Stimulated activated CD4-positive, alpha-beta T cell treated with anti-CD3 and anti-CD28 coated beads, Interleukin-4, amount 100 ng/mL, for 24 hours (primary cell): ENCODE results near the gene BPIFA1.

Experiments
- DNase-seq: peaks from one replicate; pipeline ENCODE4 v3.0.0-alpha.2; 2020

The BPIFA1 gene

DNA sequence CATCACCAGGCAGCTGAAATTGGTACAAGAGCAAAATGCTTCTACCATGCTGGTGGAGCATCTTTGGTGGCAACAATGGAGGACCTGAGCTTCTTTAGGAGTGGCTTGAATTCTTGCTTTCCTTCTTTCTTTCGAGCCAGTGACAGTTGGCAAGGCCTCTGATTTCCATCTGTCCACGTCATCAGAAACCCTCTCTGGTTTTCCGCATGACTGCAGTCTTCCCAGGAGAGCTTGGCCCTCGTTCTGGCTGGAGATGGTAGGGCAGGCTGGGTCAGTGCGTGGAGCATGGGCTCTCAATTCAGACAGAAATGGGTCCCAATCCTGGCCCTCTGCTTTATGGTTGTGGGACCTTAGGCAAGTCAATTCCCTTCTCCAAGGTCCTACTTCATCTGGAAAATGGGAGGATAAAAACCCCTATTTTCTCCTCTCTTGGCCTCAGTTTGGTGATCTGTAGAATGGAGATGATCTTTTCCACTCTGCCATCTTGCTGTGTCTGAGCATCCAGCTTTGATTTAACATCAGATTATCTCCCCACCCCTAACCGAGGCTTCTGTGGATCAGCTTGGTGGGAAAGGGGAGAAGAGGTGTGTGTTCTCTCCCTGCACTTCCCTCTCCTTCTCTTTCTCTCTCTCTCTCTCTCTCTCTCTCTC, 43.6 kb downstream of the BPIFA1 start:
- no peak for DNase-seq

DNA sequence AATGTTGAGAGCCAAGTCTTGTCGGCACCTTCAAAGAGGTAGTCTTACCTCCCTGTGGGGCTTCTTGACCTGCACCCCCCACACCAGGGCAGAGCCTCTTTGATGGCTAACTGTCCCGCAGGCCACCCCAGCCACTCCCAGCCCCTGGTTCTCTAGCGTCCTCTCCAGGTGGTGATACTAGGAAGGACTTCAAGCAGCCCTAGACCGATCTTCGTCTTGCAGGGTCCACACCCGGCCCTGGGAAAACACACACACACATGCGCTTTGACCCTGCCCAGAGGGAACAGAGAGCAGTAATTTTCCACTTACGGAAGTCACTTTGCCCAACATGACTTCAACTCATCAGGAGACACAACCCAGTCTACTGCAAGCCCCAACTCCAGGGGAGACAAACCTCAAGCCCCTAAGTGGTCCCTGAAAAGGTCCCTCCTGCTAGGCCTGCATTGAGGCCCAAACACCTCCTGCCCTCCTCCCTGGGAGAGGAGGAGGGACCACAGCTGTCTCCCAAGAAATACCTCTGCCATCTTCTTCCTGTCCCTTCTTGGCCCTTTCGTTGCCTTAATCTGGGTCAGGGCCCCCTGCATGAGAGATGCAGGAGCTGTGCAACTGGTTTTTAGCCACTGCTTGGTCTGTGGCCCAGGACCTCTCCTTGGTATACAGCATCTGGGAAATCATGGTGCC, 44.3 kb downstream of the BPIFA1 start:
- DNase-seq: no peak

DNA sequence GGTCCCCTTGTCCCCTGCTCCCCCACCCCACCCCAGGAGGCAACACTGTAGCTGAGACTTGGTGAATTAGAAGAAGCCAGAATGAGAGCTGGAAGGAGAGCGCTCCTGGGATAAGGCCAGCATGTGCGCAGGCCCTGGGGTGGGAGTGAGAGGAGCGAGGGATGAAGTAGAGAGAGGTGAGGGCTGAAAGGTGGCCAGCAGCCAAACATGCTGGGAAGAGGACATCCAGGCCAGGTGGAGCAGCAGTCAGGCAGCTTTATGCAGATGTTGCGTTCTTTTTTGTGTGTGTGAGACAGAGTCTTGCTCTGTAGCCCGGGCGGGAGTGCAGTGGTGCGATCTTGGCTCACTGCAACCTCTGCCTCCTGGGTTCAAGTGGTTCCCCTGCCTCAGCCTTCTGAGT, 45.0 kb downstream of the BPIFA1 start:
- DNase-seq: no peak

- DNase-seq: no peak
Measured at GRCh38 chr20:33281550-33282146, 45.9 kb downstream of the BPIFA1 start.

DNA sequence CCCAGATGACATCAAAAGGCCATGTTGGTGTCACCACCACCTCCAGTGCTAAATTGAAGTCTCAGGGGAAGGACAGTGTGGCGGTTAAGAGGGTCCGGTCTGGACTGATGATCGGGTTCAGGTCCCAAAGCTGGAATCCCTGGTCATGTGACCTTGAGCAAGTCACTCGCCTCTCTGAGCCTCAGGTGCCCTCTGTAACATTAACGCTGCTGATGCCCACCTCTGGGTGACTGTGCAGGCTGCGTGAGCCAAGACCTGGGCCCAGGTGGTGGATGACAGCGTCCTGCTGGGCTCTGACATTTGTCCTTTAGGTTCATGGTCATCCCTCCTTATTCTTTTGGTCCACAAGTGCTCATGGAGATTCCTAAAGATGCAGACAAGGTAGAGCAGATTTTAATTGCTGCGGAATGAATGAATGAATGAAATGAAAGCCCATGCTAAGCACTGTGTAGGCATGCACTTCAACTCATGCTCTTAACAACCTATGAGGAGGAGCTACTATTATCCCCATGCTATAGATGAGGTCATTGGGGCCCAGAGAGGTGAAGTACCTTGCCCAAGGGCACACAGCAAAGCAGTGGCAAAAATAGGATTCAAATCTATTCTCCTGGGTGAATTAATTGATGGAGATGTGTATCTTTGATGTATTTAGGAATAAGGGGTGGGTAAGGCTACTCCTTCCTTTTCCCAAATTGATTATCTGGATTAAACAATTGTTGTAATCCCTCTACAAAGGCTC, 46.6 kb downstream of the BPIFA1 start:
- no peak for DNase-seq

DNA sequence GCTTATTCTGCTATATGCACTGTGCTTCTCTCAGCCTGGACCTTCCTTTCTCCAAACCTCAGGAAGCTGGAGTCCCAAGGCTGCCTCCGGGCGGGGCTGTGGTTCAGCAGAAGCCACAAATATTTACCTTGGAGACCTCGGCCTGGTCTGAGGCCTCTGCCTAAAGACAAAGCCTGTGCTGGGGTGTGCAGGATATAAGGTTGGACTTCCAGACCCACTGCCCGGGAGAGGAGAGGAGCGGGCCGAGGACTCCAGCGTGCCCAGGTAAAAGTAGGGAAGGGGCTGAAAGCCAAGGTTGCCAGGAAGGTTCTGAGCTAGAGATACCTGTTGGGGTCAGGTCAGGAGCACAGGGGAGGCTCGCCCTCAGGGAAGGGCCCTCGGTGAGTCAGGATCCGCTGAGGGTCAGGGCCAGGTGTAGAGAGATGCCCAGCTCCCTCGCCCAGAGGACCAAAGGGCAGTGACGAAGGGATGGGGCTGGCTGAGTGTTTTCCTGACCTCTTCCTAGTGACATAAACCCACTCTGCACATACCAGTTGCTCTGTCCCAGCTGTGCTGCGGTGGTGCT, 47.3 kb downstream of the BPIFA1 start, which contains the start of gene BPIFB1:
Gene BPIFB1 (plus strand): TSS at position 224 of the 565 bp plus-strand sequence. CDS start 2,860 bp downstream, outside the sequence.
- no peak for DNase-seq

DNA sequence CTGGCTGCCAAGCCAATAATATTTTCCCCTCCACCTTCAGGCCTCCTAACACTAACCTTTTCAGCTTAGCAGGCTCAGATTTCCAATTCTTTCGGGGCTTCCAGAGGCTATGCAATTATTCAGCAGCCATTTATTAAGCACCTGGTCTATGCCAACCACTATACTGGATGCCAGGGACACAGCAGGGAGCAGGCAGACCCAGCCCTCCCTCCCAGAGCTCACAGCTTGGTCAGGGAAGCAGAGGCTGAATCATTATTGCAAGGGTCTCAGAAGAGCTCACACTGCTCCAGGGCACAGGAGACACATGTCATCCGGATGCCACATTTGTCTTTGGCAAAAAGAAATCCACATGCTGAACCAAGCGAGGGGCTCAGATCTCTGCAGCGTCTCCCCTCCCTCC, 48.5 kb downstream of the BPIFA1 start:
- DNase-seq: no peak

DNA sequence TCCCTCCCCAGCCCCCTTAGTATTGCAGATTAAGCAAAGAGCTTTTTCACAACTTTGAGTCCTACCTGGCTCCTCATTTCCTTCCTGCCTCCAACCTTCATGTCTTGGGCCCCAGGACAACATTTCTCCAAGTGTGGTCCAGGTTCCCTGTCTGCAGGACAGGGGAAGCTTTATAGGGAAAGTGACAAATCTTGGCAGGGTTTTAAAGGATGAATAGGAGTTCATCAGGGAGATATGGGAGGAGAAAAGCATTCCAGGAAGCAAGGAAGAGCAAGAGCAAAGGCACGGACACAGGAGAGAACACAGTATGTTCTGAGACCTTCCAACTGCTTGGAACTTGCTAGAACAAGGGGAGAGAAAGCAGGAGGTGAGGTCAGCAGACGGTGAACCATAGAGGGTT, 49.1 kb downstream of the BPIFA1 start:
- no peak for DNase-seq

- no peak for DNase-seq
Measured at GRCh38 chr20:33285861-33286495, 50.2 kb downstream of the BPIFA1 start.

GRCh38 chr20:33287884-33288283, 52.1 kb downstream of the BPIFA1 start:
- DNase-seq: no peak

- no peak for DNase-seq
Measured at GRCh38 chr20:33290852-33291251, 55.1 kb downstream of the BPIFA1 start.

DNA sequence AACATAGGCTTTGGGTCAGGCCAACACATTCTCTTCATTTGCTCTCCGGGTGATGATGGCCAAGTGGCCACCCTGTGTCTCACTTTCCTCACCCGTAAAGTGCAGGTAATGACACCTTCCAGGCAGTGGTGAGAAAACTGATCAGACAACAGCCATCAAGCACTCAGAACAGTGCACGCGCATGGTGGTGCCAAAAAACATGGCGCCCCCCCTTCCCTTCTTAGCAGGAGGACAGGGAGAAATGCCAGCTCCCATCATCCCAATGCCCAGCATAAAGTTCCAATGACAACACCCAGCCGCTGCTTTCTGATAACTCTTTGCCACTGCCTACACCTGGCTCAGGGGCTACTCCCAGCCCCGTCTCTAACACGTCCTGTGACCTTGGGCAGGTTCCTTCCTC, 55.6 kb downstream of the BPIFA1 start:
- no peak for DNase-seq

- DNase-seq: peak; percentile 72
Measured at GRCh38 chr20:33291830-33292355, 56.1 kb downstream of the BPIFA1 start.
